NCI-H446 (cell line): ENCODE measurements around the gene CYP27A1.
"Not testable (repeated sequence)": the region's sequence is repeated elsewhere in the genome, so short reads cannot be mapped to it uniquely, and the experiment has no call there.

Source experiments
- DNase-seq, 2 experiments: peaks; one replicate each; lab custom pipeline; 2025; lab: John Stamatoyannopoulos, UW

The CYP27A1 gene

GRCh38 chr2:218781691-218782527 lies at the start of gene CYP27A1:
TSS of gene CYP27A1 (plus strand) at chr2:218782147. CDS start at chr2:218782183, 36 bp downstream.
- no peak for DNase-seq

- no peak for DNase-seq
Observed at GRCh38 chr2:218732761-218733158, 49.2 kb upstream of the CYP27A1 start.

- DNase-seq = no peak
Observed at GRCh38 chr2:218733171-218734021, 48.6 kb upstream of the CYP27A1 start.

- DNase-seq = no peak
Observed at GRCh38 chr2:218734190-218734975, 47.6 kb upstream of the CYP27A1 start.

GRCh38 chr2:218736531-218736930 lies 45.4 kb upstream of the CYP27A1 start:
- no peak for DNase-seq

GRCh38 chr2:218743068-218743467 lies 38.9 kb upstream of the CYP27A1 start:
- no peak for DNase-seq

- no peak for DNase-seq
Observed at GRCh38 chr2:218744615-218745014, 37.3 kb upstream of the CYP27A1 start.

GRCh38 chr2:218745160-218745558 lies 36.8 kb upstream of the CYP27A1 start:
- no peak for DNase-seq

- DNase-seq = no peak
Observed at GRCh38 chr2:218745559-218746469, 36.1 kb upstream of the CYP27A1 start.

- DNase-seq = no peak
Observed at GRCh38 chr2:218746470-218746795, 35.5 kb upstream of the CYP27A1 start.

- DNase-seq = no peak
Observed at GRCh38 chr2:218746960-218747359, 35.0 kb upstream of the CYP27A1 start.

GRCh38 chr2:218748741-218749441 lies 33.1 kb upstream of the CYP27A1 start:
- DNase-seq = no peak

GRCh38 chr2:218754201-218754600 lies 27.7 kb upstream of the CYP27A1 start:
- no peak for DNase-seq

GRCh38 chr2:218754781-218755180 lies 27.2 kb upstream of the CYP27A1 start:
- DNase-seq = no peak

GRCh38 chr2:218755198-218755566 lies 26.8 kb upstream of the CYP27A1 start:
- no peak for DNase-seq

- no peak for DNase-seq
Observed at GRCh38 chr2:218755567-218756404, 26.2 kb upstream of the CYP27A1 start.

- DNase-seq = no peak
Observed at GRCh38 chr2:218756599-218757377, 25.2 kb upstream of the CYP27A1 start.

GRCh38 chr2:218761795-218762194 lies 20.2 kb upstream of the CYP27A1 start:
- DNase-seq = no peak

- not testable (repeated sequence) for DNase-seq
Observed at GRCh38 chr2:218772759-218773158, 9.2 kb upstream of the CYP27A1 start.
